ENCODE results near the gene TPSAB1.

The TPSAB1 gene

DNA sequence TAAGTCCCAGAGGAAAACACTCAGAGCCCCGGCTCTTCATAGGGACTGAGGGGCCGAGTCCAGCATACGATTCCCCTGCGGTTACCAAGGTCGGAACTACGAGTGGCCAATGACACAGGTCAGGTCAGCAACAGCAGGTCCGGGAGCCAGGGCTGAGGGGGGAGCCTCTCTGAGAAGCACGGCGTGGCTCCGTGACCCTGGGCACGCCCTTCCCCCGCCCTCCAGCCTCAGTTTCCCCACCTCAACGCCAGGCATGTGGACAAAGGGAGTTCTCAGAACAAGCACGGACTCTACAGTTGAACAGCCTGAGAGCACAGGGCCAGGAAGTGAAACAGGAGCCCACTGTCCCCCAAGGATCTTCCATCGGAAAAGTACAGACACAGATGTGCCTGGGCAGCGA, 41.0 kb downstream of the TPSAB1 start:
- no peaks in the 10 kb centered on the region for H3K27me3 ChIP-seq (ENCODE audit: insufficient read depth, low read length, poor library complexity, severe bottlenecking)
- H3K4me2 ChIP-seq (ENCODE audit: low read depth, low read length, poor library complexity, severe bottlenecking), result no peak overlapping the region
- no peak overlapping the region for H2AFZ ChIP-seq (ENCODE audit: low read length)
- H3K9ac ChIP-seq (ENCODE audit: low read depth, low read length, poor library complexity, severe bottlenecking), result no peak overlapping the region
- TF ChIP-seq, protein P1, sequence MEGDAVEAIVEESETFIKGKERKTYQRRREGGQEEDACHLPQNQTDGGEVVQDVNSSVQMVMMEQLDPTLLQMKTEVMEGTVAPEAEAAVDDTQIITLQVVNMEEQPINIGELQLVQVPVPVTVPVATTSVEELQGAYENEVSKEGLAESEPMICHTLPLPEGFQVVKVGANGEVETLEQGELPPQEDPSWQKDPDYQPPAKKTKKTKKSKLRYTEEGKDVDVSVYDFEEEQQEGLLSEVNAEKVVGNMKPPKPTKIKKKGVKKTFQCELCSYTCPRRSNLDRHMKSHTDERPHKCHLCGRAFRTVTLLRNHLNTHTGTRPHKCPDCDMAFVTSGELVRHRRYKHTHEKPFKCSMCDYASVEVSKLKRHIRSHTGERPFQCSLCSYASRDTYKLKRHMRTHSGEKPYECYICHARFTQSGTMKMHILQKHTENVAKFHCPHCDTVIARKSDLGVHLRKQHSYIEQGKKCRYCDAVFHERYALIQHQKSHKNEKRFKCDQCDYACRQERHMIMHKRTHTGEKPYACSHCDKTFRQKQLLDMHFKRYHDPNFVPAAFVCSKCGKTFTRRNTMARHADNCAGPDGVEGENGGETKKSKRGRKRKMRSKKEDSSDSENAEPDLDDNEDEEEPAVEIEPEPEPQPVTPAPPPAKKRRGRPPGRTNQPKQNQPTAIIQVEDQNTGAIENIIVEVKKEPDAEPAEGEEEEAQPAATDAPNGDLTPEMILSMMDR (conservative IDR thresholded peaks at IDR 0.05; ENCODE audit: low read length), result no peak
- TF ChIP-seq EZH2phosphoT487 (IDR thresholded peaks at IDR 0.05; ENCODE audit: borderline replicate concordance), result no peak
- no peaks in the 10 kb centered on the region for H3K9me2 ChIP-seq (replicated peaks; ENCODE audit: low read depth, low read length)
- no peaks in the 10 kb centered on the region for H3K79me2 ChIP-seq (ENCODE audit: insufficient read depth, low read length)
- no peaks in the 10 kb centered on the region for H3K36me3 ChIP-seq (ENCODE audit: insufficient read depth, low read length)
- no peaks in the 10 kb centered on the region for H4K20me1 ChIP-seq (ENCODE audit: insufficient read depth, low read length, poor library complexity, severe bottlenecking)
- H3K4me3 ChIP-seq (ENCODE audit: low read length, poor library complexity, severe bottlenecking), result no peak overlapping the region
- H3K9me3 ChIP-seq (ENCODE audit: insufficient read depth, low read depth, low read length), result no peaks in the 10 kb centered on the region
- H3K4me1 ChIP-seq (ENCODE audit: insufficient read depth, low read length, poor library complexity, severe bottlenecking), result no peaks in the 10 kb centered on the region
- H3F3A ChIP-seq (ENCODE audit: low read depth), result no peaks in the 10 kb centered on the region

DNA sequence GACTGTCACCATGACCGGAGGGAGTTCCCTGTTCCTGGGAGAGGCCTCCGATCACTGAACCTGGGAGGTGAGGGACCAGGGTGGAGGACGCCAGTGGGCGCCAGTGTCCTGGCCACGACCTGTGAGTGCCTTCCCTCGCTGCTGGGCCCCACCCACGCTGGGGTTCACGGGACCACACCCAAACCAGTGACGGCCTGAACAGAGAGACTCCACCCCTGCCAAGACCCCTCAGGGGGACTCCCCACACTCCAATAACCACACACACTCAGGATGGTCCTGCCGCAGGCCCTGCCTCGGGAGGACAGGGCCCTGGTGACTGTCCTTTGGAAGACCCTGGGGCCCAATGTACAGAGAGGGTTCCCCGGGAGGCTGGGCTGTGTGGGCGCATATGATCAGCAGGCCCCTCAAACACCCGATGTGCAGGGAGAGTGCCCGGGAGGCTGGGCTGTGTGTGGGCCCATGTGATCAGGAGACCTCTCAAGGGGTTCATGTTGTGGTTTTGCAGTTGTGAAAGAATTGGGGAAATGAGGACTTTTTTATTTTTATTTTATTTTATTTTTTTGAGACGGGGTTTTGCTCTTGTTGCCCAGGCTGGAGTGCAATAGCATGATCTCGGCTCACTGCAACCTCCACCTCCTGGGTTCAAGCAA, 41.9 kb downstream of the TPSAB1 start:
- Histone ChIP-seq H3K9me3 (ENCODE audit: insufficient read depth, low read depth, low read length) (no peaks in the 10 kb centered on the region), H3K4me3 (ENCODE audit: low read length, poor library complexity, severe bottlenecking) (no peak overlapping the region), H3K9me2 (replicated peaks; ENCODE audit: low read depth, low read length) (no peaks in the 10 kb centered on the region), H4K20me1 (ENCODE audit: insufficient read depth, low read length, poor library complexity, severe bottlenecking) (no peaks in the 10 kb centered on the region), H3K4me2 (ENCODE audit: low read depth, low read length, poor library complexity, severe bottlenecking) (no peak overlapping the region), H3F3A (ENCODE audit: low read depth) (no peaks in the 10 kb centered on the region), H3K79me2 (ENCODE audit: insufficient read depth, low read length) (no peaks in the 10 kb centered on the region), H3K4me1 (ENCODE audit: insufficient read depth, low read length, poor library complexity, severe bottlenecking) (no peaks in the 10 kb centered on the region), H3K9ac (ENCODE audit: low read depth, low read length, poor library complexity, severe bottlenecking) (no peak overlapping the region), H3K36me3 (ENCODE audit: insufficient read depth, low read length) (no peaks in the 10 kb centered on the region), H3K27me3 (ENCODE audit: insufficient read depth, low read length, poor library complexity, severe bottlenecking) (no peaks in the 10 kb centered on the region), H2AFZ (ENCODE audit: low read length) (no peak overlapping the region)
- TF ChIP-seq, protein P1 (conservative IDR thresholded peaks at IDR 0.05; ENCODE audit: low read length), result no peak
- TF ChIP-seq EZH2phosphoT487 (IDR thresholded peaks at IDR 0.05; ENCODE audit: borderline replicate concordance), result no peak

DNA sequence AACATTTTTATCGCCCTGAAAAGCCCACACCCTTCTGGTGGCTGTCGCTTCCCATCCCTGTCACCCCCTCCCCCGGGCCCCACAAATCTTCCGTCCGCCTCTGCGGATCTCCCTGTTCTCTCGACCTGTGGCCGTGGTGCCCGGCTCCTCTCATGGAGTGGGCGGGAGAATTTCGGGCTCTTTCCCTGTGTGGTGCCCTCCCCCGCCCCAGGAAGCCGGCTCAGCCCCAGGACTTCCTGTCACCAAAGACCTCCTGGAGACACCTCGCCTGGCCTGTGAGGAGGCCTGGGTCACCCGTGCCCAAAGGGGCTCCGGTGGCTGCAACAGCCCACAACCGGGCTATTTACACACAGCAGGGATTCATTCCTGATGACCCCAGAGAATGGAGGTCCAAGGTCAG, 42.8 kb downstream of the TPSAB1 start:
- H3K27me3 ChIP-seq (ENCODE audit: insufficient read depth, low read length, poor library complexity, severe bottlenecking), result no peaks in the 10 kb centered on the region
- no peaks in the 10 kb centered on the region for H3K4me1 ChIP-seq (ENCODE audit: insufficient read depth, low read length, poor library complexity, severe bottlenecking)
- H3F3A ChIP-seq (ENCODE audit: low read depth), result no peaks in the 10 kb centered on the region
- H3K9me3 ChIP-seq (ENCODE audit: insufficient read depth, low read depth, low read length), result no peaks in the 10 kb centered on the region
- H3K79me2 ChIP-seq (ENCODE audit: insufficient read depth, low read length), result no peaks in the 10 kb centered on the region
- H3K4me3 ChIP-seq (ENCODE audit: low read length, poor library complexity, severe bottlenecking), result no peak overlapping the region
- H3K4me2 ChIP-seq (ENCODE audit: low read depth, low read length, poor library complexity, severe bottlenecking), result no peak overlapping the region
- TF ChIP-seq, protein P1 (conservative IDR thresholded peaks at IDR 0.05; ENCODE audit: low read length), result no peak
- no peak for TF ChIP-seq EZH2phosphoT487 (IDR thresholded peaks at IDR 0.05; ENCODE audit: borderline replicate concordance)
- no peak overlapping the region for H2AFZ ChIP-seq (ENCODE audit: low read length)
- no peak overlapping the region for H3K9ac ChIP-seq (ENCODE audit: low read depth, low read length, poor library complexity, severe bottlenecking)
- no peaks in the 10 kb centered on the region for H3K36me3 ChIP-seq (ENCODE audit: insufficient read depth, low read length)
- no peaks in the 10 kb centered on the region for H4K20me1 ChIP-seq (ENCODE audit: insufficient read depth, low read length, poor library complexity, severe bottlenecking)
- H3K9me2 ChIP-seq (replicated peaks; ENCODE audit: low read depth, low read length), result no peaks in the 10 kb centered on the region
